ENCODE results near the gene KLHL41. TPM values are rescaled to one million over a fixed set of nuclear protein-coding genes. Genes with fewer than 3 reads are reported as not detected.

KLHL41 gene
- total and polyA plus RNA-seq, 4 donors = 0.30 to 1.6 (median 1.1) TPM

GRCh38 chr2:169572189-169572588 lies 62.7 kb downstream of the KLHL41 start:
- TF ChIP-seq, protein P1, sequence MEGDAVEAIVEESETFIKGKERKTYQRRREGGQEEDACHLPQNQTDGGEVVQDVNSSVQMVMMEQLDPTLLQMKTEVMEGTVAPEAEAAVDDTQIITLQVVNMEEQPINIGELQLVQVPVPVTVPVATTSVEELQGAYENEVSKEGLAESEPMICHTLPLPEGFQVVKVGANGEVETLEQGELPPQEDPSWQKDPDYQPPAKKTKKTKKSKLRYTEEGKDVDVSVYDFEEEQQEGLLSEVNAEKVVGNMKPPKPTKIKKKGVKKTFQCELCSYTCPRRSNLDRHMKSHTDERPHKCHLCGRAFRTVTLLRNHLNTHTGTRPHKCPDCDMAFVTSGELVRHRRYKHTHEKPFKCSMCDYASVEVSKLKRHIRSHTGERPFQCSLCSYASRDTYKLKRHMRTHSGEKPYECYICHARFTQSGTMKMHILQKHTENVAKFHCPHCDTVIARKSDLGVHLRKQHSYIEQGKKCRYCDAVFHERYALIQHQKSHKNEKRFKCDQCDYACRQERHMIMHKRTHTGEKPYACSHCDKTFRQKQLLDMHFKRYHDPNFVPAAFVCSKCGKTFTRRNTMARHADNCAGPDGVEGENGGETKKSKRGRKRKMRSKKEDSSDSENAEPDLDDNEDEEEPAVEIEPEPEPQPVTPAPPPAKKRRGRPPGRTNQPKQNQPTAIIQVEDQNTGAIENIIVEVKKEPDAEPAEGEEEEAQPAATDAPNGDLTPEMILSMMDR (IDR thresholded peaks at IDR 0.05; ENCODE audit: control extremely low read depth, extremely low read depth) = no peak
- no peaks in the 10 kb centered on the region for H3K9me3 ChIP-seq (ENCODE audit: control insufficient read depth in 4 of 4, insufficient read depth in 3 of 4, low read length in 3 of 4)
- DNase-seq (no peak), ATAC-seq (ENCODE audit: insufficient read depth, low FRiP score) (no peak)
- WGBS, 2 donors = 80 to 89% methylated on average over 1 of the region's 1 CpG
- H3K27ac ChIP-seq (ENCODE audit: low read depth in 1 of 2, low read length in 1 of 2) = no peak overlapping the region
- no peak overlapping the region for H3K9ac ChIP-seq (ENCODE audit: insufficient read depth in 1 of 2, low read length in 2 of 2)
- H3K36me3 ChIP-seq (ENCODE audit: control insufficient read depth in 4 of 4, insufficient read depth in 4 of 4, low read length in 4 of 4) = peaks cover 0 to 4% (median 0%) of the 10 kb centered on the region in 4 donors
- peaks cover 0 to 7% (median 1%) of the 10 kb centered on the region in 5 donors for H3K4me1 ChIP-seq (ENCODE audit: control insufficient read depth in 5 of 5, insufficient read depth in 5 of 5, low read length in 5 of 5)
- H3K4me3 ChIP-seq = no peak overlapping the region
- H3K27me3 ChIP-seq (ENCODE audit: control insufficient read depth in 3 of 3, insufficient read depth in 3 of 3, low read length in 2 of 3) = no peaks in the 10 kb centered on the region

- Histone ChIP-seq H3K4me1 (ENCODE audit: control insufficient read depth in 5 of 5, insufficient read depth in 5 of 5, low read length in 5 of 5) (peaks cover 0 to 7% (median 1%) of the 10 kb centered on the region in 5 donors), H3K27me3 (ENCODE audit: control insufficient read depth in 3 of 3, insufficient read depth in 3 of 3, low read length in 2 of 3) (no peaks in the 10 kb centered on the region), H3K36me3 (ENCODE audit: control insufficient read depth in 4 of 4, insufficient read depth in 4 of 4, low read length in 4 of 4) (peaks cover 0 to 4% (median 0%) of the 10 kb centered on the region in 4 donors), H3K9me3 (ENCODE audit: control insufficient read depth in 4 of 4, insufficient read depth in 3 of 4, low read length in 3 of 4) (no peaks in the 10 kb centered on the region), H3K4me3 (peak overlapping the region; percentile 67), H3K27ac (ENCODE audit: low read depth in 1 of 2, low read length in 1 of 2) (peak overlapping the region; percentile 51 to 73), H3K9ac (ENCODE audit: insufficient read depth in 1 of 2, low read length in 2 of 2) (peak overlapping the region; percentile 80 to 88)
- TF ChIP-seq, protein P1 (IDR thresholded peaks at IDR 0.05; ENCODE audit: control extremely low read depth, extremely low read depth) = no peak
- DNase-seq = no peak
- ATAC-seq (ENCODE audit: insufficient read depth, low FRiP score) = no peak
- WGBS, 2 donors = 11 to 21% methylated on average over 2 of the region's 2 CpGs
Observed at GRCh38 chr2:169572821-169573159, 63.3 kb downstream of the KLHL41 start.

GRCh38 chr2:169573160-169573973 lies 63.9 kb downstream of the KLHL41 start, which contains the start of gene FASTKD1:
Gene FASTKD1, minus strand, starts transcription at chr2:169573865. Its CDS starts 1,836 bp downstream, at chr2:169572029.
- peak within 1 kb of the TSS; percentile 67 for H3K4me3 ChIP-seq
- ATAC-seq (ENCODE audit: insufficient read depth, low FRiP score) (peak; percentile 100), DNase-seq (peak; percentile 90 to 94 (median 94))
- H3K9ac ChIP-seq (ENCODE audit: insufficient read depth in 1 of 2, low read length in 2 of 2) = peak within 1 kb of the TSS; percentile 80 to 88
- no peaks in the 10 kb centered on the region for H3K27me3 ChIP-seq (ENCODE audit: control insufficient read depth in 3 of 3, insufficient read depth in 3 of 3, low read length in 2 of 3)
- peak within 1 kb of the TSS; percentile 51 to 73 for H3K27ac ChIP-seq (ENCODE audit: low read depth in 1 of 2, low read length in 1 of 2)
- H3K4me1 ChIP-seq (ENCODE audit: control insufficient read depth in 5 of 5, insufficient read depth in 5 of 5, low read length in 5 of 5) = peaks cover 0 to 7% (median 1%) of the 10 kb centered on the region in 5 donors
- TF ChIP-seq, protein P1 (IDR thresholded peaks at IDR 0.05; ENCODE audit: control extremely low read depth, extremely low read depth) = no peak
- peaks cover 0 to 4% (median 0%) of the 10 kb centered on the region in 4 donors for H3K36me3 ChIP-seq (ENCODE audit: control insufficient read depth in 4 of 4, insufficient read depth in 4 of 4, low read length in 4 of 4)
- no peaks in the 10 kb centered on the region for H3K9me3 ChIP-seq (ENCODE audit: control insufficient read depth in 4 of 4, insufficient read depth in 3 of 4, low read length in 3 of 4)
- WGBS, 2 donors = 0% methylated on average over 33 of the region's 33 CpGs

All from lung (tissue), 12 donors.